Stomach (tissue), 4 donors: ENCODE data around the gene UTP4.

ENCODE experiments used
- POLR2A ChIP-seq, 4 donors: fragments of 450-650 bp; IDR thresholded peaks; one replicate each; pipeline ENCODE4 v1.6.1; 2016; ENCODE audit warnings: antibody characterized with exemption in 4 of 4, control low read depth in 2 of 4, mild to moderate bottlenecking in 1 of 4, moderate library complexity in 1 of 4
- POLR2AphosphoS5 ChIP-seq, 3 donors: sonication (generic); formaldehyde crosslinking; IDR thresholded peaks; one replicate each; pipeline ENCODE4 v1.6.1; 2016; ENCODE audit warnings: antibody characterized with exemption in 3 of 3
- TF ChIP-seq, protein P1 (sequence below), 7 experiments: fragments of 450-650 bp in 4 of 7; fragments of 200-600 bp in 3 of 7; sonication (generic) in 3 of 7; IDR thresholded peaks; one replicate each; pipeline ENCODE4 v1.5.1; 2016 to 2019; ENCODE audit warnings: antibody characterized with exemption in 7 of 7, control low read depth in 2 of 7, mild to moderate bottlenecking in 1 of 7

- TF ChIP-seq, protein P1, sequence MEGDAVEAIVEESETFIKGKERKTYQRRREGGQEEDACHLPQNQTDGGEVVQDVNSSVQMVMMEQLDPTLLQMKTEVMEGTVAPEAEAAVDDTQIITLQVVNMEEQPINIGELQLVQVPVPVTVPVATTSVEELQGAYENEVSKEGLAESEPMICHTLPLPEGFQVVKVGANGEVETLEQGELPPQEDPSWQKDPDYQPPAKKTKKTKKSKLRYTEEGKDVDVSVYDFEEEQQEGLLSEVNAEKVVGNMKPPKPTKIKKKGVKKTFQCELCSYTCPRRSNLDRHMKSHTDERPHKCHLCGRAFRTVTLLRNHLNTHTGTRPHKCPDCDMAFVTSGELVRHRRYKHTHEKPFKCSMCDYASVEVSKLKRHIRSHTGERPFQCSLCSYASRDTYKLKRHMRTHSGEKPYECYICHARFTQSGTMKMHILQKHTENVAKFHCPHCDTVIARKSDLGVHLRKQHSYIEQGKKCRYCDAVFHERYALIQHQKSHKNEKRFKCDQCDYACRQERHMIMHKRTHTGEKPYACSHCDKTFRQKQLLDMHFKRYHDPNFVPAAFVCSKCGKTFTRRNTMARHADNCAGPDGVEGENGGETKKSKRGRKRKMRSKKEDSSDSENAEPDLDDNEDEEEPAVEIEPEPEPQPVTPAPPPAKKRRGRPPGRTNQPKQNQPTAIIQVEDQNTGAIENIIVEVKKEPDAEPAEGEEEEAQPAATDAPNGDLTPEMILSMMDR (IDR thresholded peaks at IDR 0.05): no peak
- TF ChIP-seq POLR2AphosphoS5 (IDR thresholded peaks at IDR 0.05) (no peak), POLR2A (IDR thresholded peaks at IDR 0.05) (no peak)
Measured at GRCh38 chr16:69127966-69128510, 4.4 kb upstream of the UTP4 start.
